Ovary (tissue), 3 donors: Measurements from ENCODE around the gene NUP54.

Experiments
- EP300 ChIP-seq: sonication (generic); formaldehyde crosslinking; IDR thresholded peaks from one replicate; pipeline ENCODE4 v1.6.1; 2017; ENCODE audit warnings: antibody characterized with exemption
- POLR2A ChIP-seq: fragments of 450-650 bp; IDR thresholded peaks from one replicate; pipeline ENCODE4 v1.6.1; 2017; ENCODE audit warnings: antibody characterized with exemption, mild to moderate bottlenecking, moderate library complexity
- TF ChIP-seq, protein P1 (sequence below), 3 donors: fragments of 450-650 bp in 2 of 3; fragments of 200-600 bp in 1 of 3; IDR thresholded peaks; one replicate each; pipeline versions ENCODE4 v1.5.1 to v1.8.0; 2016 to 2022; ENCODE audit warnings: antibody characterized with exemption in 3 of 3, mild to moderate bottlenecking in 1 of 3
- donor health status: DM: no; HTN: no; CAD: no.

DNA sequence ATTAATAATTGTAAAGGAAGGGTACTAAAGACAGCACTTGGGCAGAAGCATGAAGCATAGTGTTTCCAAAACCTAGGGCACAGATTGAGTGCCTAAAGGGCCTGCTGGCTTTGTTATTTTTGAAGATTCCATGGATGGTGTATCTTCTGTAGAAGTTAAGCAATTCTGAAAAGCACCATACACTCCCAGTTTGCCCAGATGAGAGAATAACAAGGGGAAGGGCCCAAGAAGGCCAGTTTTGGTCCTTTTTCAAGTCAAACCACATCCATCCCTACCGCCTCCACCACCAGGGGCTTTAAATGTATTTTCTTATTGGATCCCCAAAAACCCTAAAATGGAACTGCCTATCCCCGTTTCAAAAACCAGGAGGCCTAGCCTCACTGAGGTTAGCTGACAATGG, 48.2 kb upstream of the NUP54 start:
- TF ChIP-seq EP300 (no peak), POLR2A (no peak)
- TF ChIP-seq, protein P1, sequence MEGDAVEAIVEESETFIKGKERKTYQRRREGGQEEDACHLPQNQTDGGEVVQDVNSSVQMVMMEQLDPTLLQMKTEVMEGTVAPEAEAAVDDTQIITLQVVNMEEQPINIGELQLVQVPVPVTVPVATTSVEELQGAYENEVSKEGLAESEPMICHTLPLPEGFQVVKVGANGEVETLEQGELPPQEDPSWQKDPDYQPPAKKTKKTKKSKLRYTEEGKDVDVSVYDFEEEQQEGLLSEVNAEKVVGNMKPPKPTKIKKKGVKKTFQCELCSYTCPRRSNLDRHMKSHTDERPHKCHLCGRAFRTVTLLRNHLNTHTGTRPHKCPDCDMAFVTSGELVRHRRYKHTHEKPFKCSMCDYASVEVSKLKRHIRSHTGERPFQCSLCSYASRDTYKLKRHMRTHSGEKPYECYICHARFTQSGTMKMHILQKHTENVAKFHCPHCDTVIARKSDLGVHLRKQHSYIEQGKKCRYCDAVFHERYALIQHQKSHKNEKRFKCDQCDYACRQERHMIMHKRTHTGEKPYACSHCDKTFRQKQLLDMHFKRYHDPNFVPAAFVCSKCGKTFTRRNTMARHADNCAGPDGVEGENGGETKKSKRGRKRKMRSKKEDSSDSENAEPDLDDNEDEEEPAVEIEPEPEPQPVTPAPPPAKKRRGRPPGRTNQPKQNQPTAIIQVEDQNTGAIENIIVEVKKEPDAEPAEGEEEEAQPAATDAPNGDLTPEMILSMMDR (IDR thresholded peaks at IDR 0.05): no peak
